Heart left ventricle (tissue), 13 donors: ENCODE data around the gene SNX11.

ENCODE experiments used
- CTCF ChIP-seq, 12 donors: fragments of 200-600 bp; sonication (generic) in 4 of 12; IDR thresholded peaks; one replicate each; pipeline versions ENCODE4 v1.5.0 to v1.8.0; 2018 to 2022; ENCODE audit warnings: antibody characterized with exemption in 12 of 12, mild to moderate bottlenecking in 5 of 12
- POLR2A ChIP-seq, 2 donors: fragments of 450-650 bp; IDR thresholded peaks; one replicate each; pipeline ENCODE4 v1.6.1; 2017; ENCODE audit warnings: antibody characterized with exemption in 2 of 2, mild to moderate bottlenecking in 2 of 2, moderate library complexity in 2 of 2
- donor health status: ischemic (EF 13 %, LVEDD 7.1; RV severe dilation, severe dysfunction).
- donor health status: DM: no; HTN: yes; CAD: no.
- donor health status: DM: no; HTN: no; CAD: no.
- donor health status: ischemic (EF 25% LVEDD 6.9; RV normal size, moderate dysfunction).
- donor health status: ischemic (EF 25% LVEDD 5.7; RV mildly dilated, moderate dysfunction).
- donor health status: ischemic (EF 35%, LVEDD 5.7; RV mildly dilated, moderate dysfunction).
- donor health status: nonischemic (EF 11% LVEDD 7.7; RV severe dilation, severe dysfunction).
- donor health status: DM: yes; HTN: yes; CAD: no.
- donor health status: PGD.
- donor health status: ischemic (EF 29% LVEDD 5.4; RV normal size, mild dysfunction).
- donor health status: nonischemic (EF 23%, LVEDD 6.1; RV moderate dilation, normal function).

GRCh38 chr17:48060249-48060648 is 47.3 kb upstream of the SNX11 start:
- TF ChIP-seq POLR2A (IDR thresholded peaks at IDR 0.05) (no peak), CTCF (IDR thresholded peaks at IDR 0.05) (no peak)
